Activated CD8-positive, alpha-beta T cell treated with anti-CD3 and anti-CD28 coated beads for 36 hours (primary cell): ENCODE results near the gene ZNF747. TPM values are rescaled to one million over a fixed set of nuclear protein-coding genes. Genes with fewer than 3 reads are reported as not detected.
"Not testable (repeated sequence)": the region's sequence is repeated elsewhere in the genome, so short reads cannot be mapped to it uniquely, and the experiment has no call there.

Experiments
- ATAC-seq: fragments of 200-7000 bp; cut with Tn5 transposase; one replicate; pipeline ENCODE4 v1.10.0; 2021; ENCODE audit warnings: mild to moderate bottlenecking, moderate library complexity
- CTCF ChIA-PET: fragments of 350-600 bp; sonication (Branson Sonifier 250); formaldehyde crosslinking; loops from one replicate; lab custom pipeline; 2021; ENCODE audit warnings: antibody characterized with exemption; lab: Charles Lee
- POLR2A ChIA-PET: fragments of 350-600 bp; sonication (Branson Sonifier 250); formaldehyde crosslinking; loops from one replicate; lab custom pipeline; 2021; ENCODE audit warnings: antibody characterized with exemption; lab: Charles Lee
- DNase-seq: peaks from one replicate; pipeline ENCODE4 v3.0.0-alpha.2; 2020
- H3K27ac Mint-ChIP-seq: one replicate; pipeline ENCODE4 v1.8.0; 2021; ENCODE audit warnings: mild to moderate bottlenecking, mixed read lengths
- H3K27me3 Mint-ChIP-seq: one replicate; pipeline ENCODE4 v1.8.0; 2021; ENCODE audit warnings: mixed read lengths
- H3K36me3 Mint-ChIP-seq: one replicate; pipeline ENCODE4 v1.8.0; 2021; ENCODE audit warnings: low read depth, mixed read lengths
- H3K4me1 Mint-ChIP-seq: one replicate; pipeline ENCODE4 v1.8.0; 2021; ENCODE audit warnings: low read depth, mixed read lengths
- H3K4me3 Mint-ChIP-seq: one replicate; pipeline ENCODE4 v1.8.0; 2021; ENCODE audit warnings: mild to moderate bottlenecking, moderate library complexity, mixed read lengths
- H3K9me3 Mint-ChIP-seq: one replicate; pipeline ENCODE4 v1.8.0; 2021; ENCODE audit warnings: mixed read lengths
- CTCF ChIP-seq: fragments of 200-600 bp; IDR thresholded peaks from one replicate; pipeline ENCODE4 v1.8.0; 2022; ENCODE audit warnings: antibody characterized with exemption, mild to moderate bottlenecking
- intact Hi-C: fragments of 100-400 bp; cut with micrococcal nuclease; formaldehyde crosslinking; loops from one replicate; pipeline ENCODE4 v1.10.0; 2022
- total RNA-seq, 2 experiments: library from RNA; stranded (reverse); gene quantifications; one replicate each; pipeline ENCODE4 v1.2.3, GENCODE V29; 2021

Gene ZNF747
- total RNA-seq, 2 experiments from 2014 or later: 6.7 to 7.9 TPM

GRCh38 chr16:30541502-30542329, 7.1 kb upstream of the ZNF747 start:
- ChIA-PET CTCF (interaction anchor here (1.0 to 1.2 kb wide), 2 partner anchors 73 to 74 kb away, joined by 3 to 5 read pairs; no protein-coding TSS in a partner anchor), POLR2A (interaction anchor here (0.6 to 2.6 kb wide), 2 partner anchors 16 to 49 kb away, joined by 3 to 7 read pairs; no protein-coding TSS in a partner anchor)
- peaks cover 17% of the 10 kb centered on the region for H3K36me3 Mint-ChIP-seq
- DNase-seq (no peak), ATAC-seq (no peak)
- H3K27me3 Mint-ChIP-seq: no peaks in the 10 kb centered on the region
- intact Hi-C loops: no loop called here
- TF ChIP-seq CTCF: no peak
- no peak overlapping the region for H3K4me3 Mint-ChIP-seq
- H3K4me1 Mint-ChIP-seq: peaks cover 13% of the 10 kb centered on the region
- H3K9me3 Mint-ChIP-seq: no peaks in the 10 kb centered on the region
- no peak overlapping the region for H3K27ac Mint-ChIP-seq

- ChIA-PET POLR2A (interaction anchor here (0.6 to 2.6 kb wide), 2 partner anchors 16 to 85 kb away, joined by 4 to 7 read pairs; no protein-coding TSS in a partner anchor), CTCF (interaction anchor here (1.2 kb wide), 1 partner anchor 75 kb away, joined by 5 read pairs; no protein-coding TSS in a partner anchor)
- intact Hi-C loops, DNase-seq, ATAC-seq, H3K4me3 Mint-ChIP-seq, H3K27me3 Mint-ChIP-seq, H3K9me3 Mint-ChIP-seq, H3K27ac Mint-ChIP-seq: not testable (repeated sequence)
- Mint-ChIP-seq H3K4me1 (peaks cover 19% of the 10 kb centered on the region), H3K36me3 (peaks cover 24% of the 10 kb centered on the region)
Observed at GRCh38 chr16:30540916-30541464, 6.3 kb upstream of the ZNF747 start.

- H3K27me3 Mint-ChIP-seq, H3K4me3 Mint-ChIP-seq, DNase-seq, ATAC-seq, H3K27ac Mint-ChIP-seq, H3K9me3 Mint-ChIP-seq, intact Hi-C loops: not testable (repeated sequence)
- POLR2A ChIA-PET: interaction anchor here (0.6 to 1.2 kb wide), 5 partner anchors 12 to 95 kb away, joined by 3 to 4 read pairs (median 3); no protein-coding TSS in a partner anchor
- peaks cover 31% of the 10 kb centered on the region for H3K36me3 Mint-ChIP-seq
- peaks cover 21% of the 10 kb centered on the region for H3K4me1 Mint-ChIP-seq
- CTCF ChIA-PET: interaction anchor here (1.2 kb wide), 2 partner anchors 76 to 110 kb away, joined by 4 to 5 read pairs; partner anchors contain the start of gene DCTPP1
Observed at GRCh38 chr16:30539986-30540526, 5.4 kb upstream of the ZNF747 start.

GRCh38 chr16:30539000-30539964, 4.6 kb upstream of the ZNF747 start:
- peaks cover 33% of the 10 kb centered on the region for H3K36me3 Mint-ChIP-seq

GRCh38 chr16:30536391-30537024, 1.9 kb upstream of the ZNF747 start:
- not testable (repeated sequence) for ATAC-seq

More at GRCh38 chr16:30539000-30539964, 4.6 kb upstream of the ZNF747 start:
- DNase-seq (no peak), ATAC-seq (no peak)
- TF ChIP-seq CTCF: no peak
- Mint-ChIP-seq H3K27ac (no peak overlapping the region), H3K4me1 (peaks cover 21% of the 10 kb centered on the region), H3K9me3 (no peaks in the 10 kb centered on the region), H3K4me3 (no peak overlapping the region), H3K27me3 (no peaks in the 10 kb centered on the region)
- intact Hi-C loops: no loop called here
- ChIA-PET POLR2A (interaction anchor here (0.6 to 1.2 kb wide), 4 partner anchors 13 to 95 kb away, joined by 3 read pairs; no protein-coding TSS in a partner anchor), CTCF (interaction anchor here (1.2 kb wide), 1 partner anchor 109 kb away, joined by 4 read pairs; the partner anchor contains the start of gene DCTPP1)

More at GRCh38 chr16:30536391-30537024, 1.9 kb upstream of the ZNF747 start:
- DNase-seq, H3K9me3 Mint-ChIP-seq, H3K27me3 Mint-ChIP-seq, intact Hi-C loops: not testable (repeated sequence)
- POLR2A ChIA-PET: interaction anchor here (0.7 to 4.7 kb wide), 24 partner anchors 8 to 129 kb away, joined by 3 to 42 read pairs (median 8); partner anchors contain the start of genes ZNF688, ZNF689, ZNF764 and ZNF771
- H3K36me3 Mint-ChIP-seq: peaks cover 38% of the 10 kb centered on the region
- CTCF ChIA-PET: interaction anchor here (0.6 to 4.3 kb wide), 20 partner anchors 9 to 160 kb away, joined by 3 to 39 read pairs (median 10); partner anchors contain the start of genes DCTPP1, ZNF688, ZNF764 and ZNF785
- H3K4me3 Mint-ChIP-seq: peak overlapping the region; percentile 86
- peak overlapping the region; percentile 99 for H3K27ac Mint-ChIP-seq
- peaks cover 26% of the 10 kb centered on the region for H3K4me1 Mint-ChIP-seq
